Activated CD8-positive, alpha-beta memory T cell treated with anti-CD3 and anti-CD28 coated beads, Interleukin-2, amount 50 U/mL, for 48 hours (primary cell): Measurements from ENCODE around the gene PHPT1.

ENCODE experiments used
- DNase-seq: peaks from one replicate; pipeline ENCODE4 v3.0.0-alpha.2; 2020

The PHPT1 gene

DNA sequence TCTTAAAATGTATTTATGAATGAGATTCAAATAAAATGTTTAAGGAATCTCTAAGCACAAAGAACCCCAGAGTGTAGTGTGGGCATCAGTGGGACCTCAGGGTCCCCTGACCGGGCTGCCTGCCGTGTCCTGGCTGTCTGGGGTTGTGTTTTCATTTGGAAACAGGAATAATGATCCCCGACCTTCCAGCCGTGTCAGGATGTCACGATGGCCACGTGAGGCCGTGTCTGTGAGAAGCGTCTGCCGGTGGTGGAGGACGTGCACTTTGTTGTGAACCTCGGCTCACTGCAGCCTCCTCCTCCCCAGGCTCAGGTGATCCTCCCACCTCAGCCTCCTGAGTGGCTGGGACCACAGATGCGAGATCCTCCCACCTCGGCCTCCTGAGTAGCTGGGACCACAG, 41.5 kb downstream of the PHPT1 start:
- DNase-seq, result no peak

DNA sequence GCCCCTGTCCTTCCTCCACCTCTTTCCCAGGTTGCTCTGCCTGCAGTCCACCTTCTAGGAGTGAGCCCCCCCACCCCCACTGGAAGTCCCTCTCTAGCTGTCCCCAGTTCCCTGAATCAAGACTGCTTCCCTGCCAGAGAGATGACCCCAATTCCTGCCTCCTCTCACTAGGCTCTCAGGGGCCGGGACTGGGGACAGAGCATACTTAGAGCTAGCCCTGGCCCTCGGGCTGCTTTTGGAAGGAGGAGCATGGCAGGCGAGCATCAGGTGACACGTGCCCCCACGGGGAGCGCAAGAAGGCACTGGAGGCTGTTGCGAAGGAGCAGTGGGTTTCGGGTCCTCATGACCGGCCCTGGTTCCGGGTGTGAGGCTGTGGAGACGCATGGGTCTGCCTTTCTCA, 46.8 kb downstream of the PHPT1 start:
- DNase-seq, result no peak

DNA sequence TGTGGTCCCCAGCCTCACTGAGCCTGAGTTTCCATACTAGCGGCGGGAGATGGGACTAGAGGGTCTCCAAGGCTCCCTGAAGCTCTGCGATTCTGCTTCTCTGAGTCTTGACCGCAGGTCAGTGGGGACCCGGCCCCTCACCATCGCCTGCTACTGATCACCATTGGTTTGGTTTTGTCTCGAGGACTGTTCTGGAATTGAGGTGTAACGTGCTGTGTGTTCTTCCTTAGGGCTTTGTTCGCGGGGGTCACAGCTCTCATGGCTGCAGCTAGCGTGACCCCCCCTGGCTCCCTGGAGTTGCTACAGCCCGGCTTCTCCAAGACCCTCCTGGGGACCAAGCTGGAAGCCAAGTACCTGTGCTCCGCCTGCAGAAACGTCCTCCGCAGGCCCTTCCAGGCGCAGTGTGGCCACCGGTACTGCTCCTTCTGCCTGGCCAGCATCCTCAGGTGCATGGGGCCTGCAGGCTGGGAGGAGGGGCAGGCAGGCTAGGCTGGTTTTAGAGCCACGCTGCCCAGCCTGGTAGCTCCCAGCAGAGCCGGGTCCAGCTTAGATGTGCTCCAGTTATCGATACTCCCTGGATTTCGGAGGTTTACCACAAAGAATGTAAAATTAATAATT, 49.4 kb downstream of the PHPT1 start:
- DNase-seq, result no peak

DNA sequence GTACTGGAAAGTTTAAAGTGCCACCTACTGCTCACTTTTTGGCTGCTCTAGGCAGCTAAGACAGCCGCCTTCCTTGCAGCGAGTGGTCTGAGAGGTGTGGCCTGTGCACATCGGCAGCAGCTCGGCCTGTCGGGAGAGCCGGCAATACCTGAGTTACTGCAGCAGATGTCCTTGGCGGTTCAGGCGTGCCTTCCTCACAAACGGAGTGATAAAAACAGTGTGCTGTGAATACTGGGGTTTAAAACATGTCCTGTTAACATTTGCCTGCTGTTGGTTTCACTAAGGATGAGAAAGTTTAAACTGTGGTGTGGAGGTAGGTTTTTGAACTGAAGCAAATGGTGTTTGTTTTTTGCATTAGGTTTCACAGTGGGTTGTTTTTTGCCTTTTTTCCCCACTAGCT, 50.0 kb downstream of the PHPT1 start:
- no peak for DNase-seq

DNA sequence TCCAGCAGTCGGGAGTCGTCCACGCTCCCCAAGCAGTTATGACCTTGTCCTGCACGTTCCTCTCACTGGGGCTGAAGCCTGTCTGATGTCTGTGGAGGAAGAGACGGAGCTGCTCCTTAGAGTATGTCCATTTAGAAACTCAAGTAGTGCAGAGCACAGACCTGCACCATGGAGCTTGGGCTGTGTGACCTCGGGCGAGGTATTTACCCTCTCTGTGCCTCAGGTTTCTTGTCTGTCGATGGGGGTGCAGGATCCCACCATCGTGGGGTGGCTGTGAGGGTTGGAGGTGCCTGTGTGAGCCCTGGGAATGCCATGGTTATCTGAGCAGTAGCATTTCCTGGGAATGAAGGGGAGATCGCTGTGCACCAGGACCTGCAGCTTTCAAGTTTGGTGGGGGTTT, 51.3 kb downstream of the PHPT1 start:
- no peak for DNase-seq
